PC-3 (cell line): ENCODE data around the gene SGTA. TPM values are rescaled to one million over a fixed set of nuclear protein-coding genes. Genes with fewer than 3 reads are reported as not detected.

Source experiments
- ATAC-seq: fragments of 200-7000 bp; cut with Tn5 transposase; 2 replicates; pipeline ENCODE4 v1.9.1; 2020; ENCODE audit warnings: mild to moderate bottlenecking, moderate library complexity
- BruUV-seq: library from RNA; stranded (reverse); fragments of 400-500 nt; replicated peaks from 2 replicates; lab custom pipeline; 2021; lab: Mats Ljungman, UMichigan
- CTCF ChIA-PET: fragments of 300-600 bp; sonication (Branson Sonifier 250); formaldehyde crosslinking; loops from one replicate; lab custom pipeline; 2022; ENCODE audit warnings: antibody characterized with exemption; lab: Charles Lee
- POLR2A ChIA-PET: fragments of 300-600 bp; sonication (Branson Sonifier 250); formaldehyde crosslinking; loops from one replicate; lab custom pipeline; 2022; ENCODE audit warnings: antibody characterized with exemption; ENCODE audit not compliant: unreplicated experiment; lab: Charles Lee
- DNase-seq: peaks from one replicate; pipeline ENCODE4 v3.0.0-alpha.2; 2015
- H2AFZ ChIP-seq: fragments of 300-600 bp; sonication (generic); 2 replicates; pipeline ENCODE4 v1.6.0; 2016; ENCODE audit warnings: antibody characterized with exemption, low read length
- H3F3A ChIP-seq: fragments of 300-600 bp; sonication (generic); one replicate; pipeline ENCODE4 v1.6.0; 2017; ENCODE audit warnings: antibody characterized with exemption, low read length, control low read depth, mild to moderate bottlenecking; ENCODE audit not compliant: unreplicated experiment
- H3K27ac ChIP-seq: fragments of 300-600 bp; sonication (generic); 2 replicates; pipeline ENCODE4 v1.5.1; 2016; ENCODE audit warnings: mild to moderate bottlenecking, low read length
- H3K27me3 ChIP-seq: fragments of 300-600 bp; sonication (generic); 2 replicates; pipeline ENCODE4 v1.6.1; 2016; ENCODE audit warnings: low read length, mixed read lengths
- H3K36me3 ChIP-seq: fragments of 300-600 bp; sonication (generic); 2 replicates; pipeline ENCODE4 v1.6.1; 2016; ENCODE audit warnings: low read depth, mixed run types, low read length, mixed read lengths
- H3K4me1 ChIP-seq: fragments of 300-600 bp; sonication (generic); 2 replicates; pipeline ENCODE4 v1.5.1; 2016; ENCODE audit warnings: low read length; ENCODE audit not compliant: insufficient read depth
- H3K4me2 ChIP-seq: fragments of 300-600 bp; sonication (generic); 2 replicates; pipeline ENCODE4 v1.6.0; 2016; ENCODE audit warnings: low read length
- H3K4me3 ChIP-seq: fragments of 300-600 bp; sonication (generic); 2 replicates; pipeline ENCODE4 v1.5.1; 2016; ENCODE audit warnings: mild to moderate bottlenecking, low read length, mixed read lengths
- H3K79me2 ChIP-seq: fragments of 300-600 bp; sonication (generic); 2 replicates; pipeline ENCODE4 v1.6.1; 2017; ENCODE audit warnings: low read length, mixed read lengths
- H3K9ac ChIP-seq: fragments of 300-600 bp; sonication (generic); 2 replicates; pipeline ENCODE4 v1.6.0; 2016; ENCODE audit warnings: mild to moderate bottlenecking, low read length
- H3K9me2 ChIP-seq: fragments of 300-600 bp; sonication (generic); replicated peaks from 2 replicates; pipeline ENCODE4 v1.6.1; 2016; ENCODE audit warnings: mixed run types, low read length, mixed read lengths
- H3K9me3 ChIP-seq: fragments of 300-600 bp; sonication (generic); 2 replicates; pipeline ENCODE4 v1.6.1; 2016; ENCODE audit warnings: low read length, mixed read lengths
- H4K20me1 ChIP-seq: fragments of 300-600 bp; sonication (generic); 2 replicates; pipeline ENCODE4 v1.6.1; 2016; ENCODE audit warnings: low read length, mixed read lengths
- CTCF ChIP-seq: fragments of 300-600 bp; sonication (generic); conservative IDR thresholded peaks from 2 replicates; pipeline ENCODE4 v1.5.1; 2017; ENCODE audit warnings: antibody characterized with exemption, low read depth, mild to moderate bottlenecking, low read length
- EZH2 ChIP-seq: fragments of 300-600 bp; sonication (generic); IDR thresholded peaks from one replicate; pipeline ENCODE4 v1.6.1; 2017; ENCODE audit warnings: antibody characterized with exemption, mild to moderate bottlenecking, low read length; ENCODE audit not compliant: unreplicated experiment
- EZH2phosphoT487 ChIP-seq: fragments of 300-600 bp; sonication (generic); IDR thresholded peaks from 2 replicates; pipeline ENCODE4 v1.6.1; 2018; ENCODE audit warnings: mild to moderate bottlenecking, antibody characterized with exemption, low read length, borderline replicate concordance
- intact Hi-C: fragments of 100-400 bp; cut with micrococcal nuclease; formaldehyde crosslinking; loops from 2 replicates; pipeline ENCODE4 v1.9.0; 2023
- total RNA-seq: library from RNA; depleted of rRNA; stranded (reverse); fragments of >200 nt; gene quantifications from 2 replicates; pipeline ENCODE4 v1.2.3, GENCODE V29; 2014

The SGTA gene
- total RNA-seq, 1 experiment from 2014 or later: 78.6 TPM

GRCh38 chr19:2719920-2720776, 62.9 kb downstream of the SGTA start:
- intact Hi-C loops: no loop called here
- Histone ChIP-seq H3K4me2 (no peak overlapping the region), H3K79me2 (no peaks in the 10 kb centered on the region), H3K9me3 (0 out of 2 replicates have a peak, but pooled peaks cover 6% of the 10 kb centered on the region), H3K27ac (no peak overlapping the region), H3K4me1 (peaks cover 9% of the 10 kb centered on the region), H3K4me3 (no peak overlapping the region), H3K9me2 (no peaks in the 10 kb centered on the region), H3K27me3 (no peaks in the 10 kb centered on the region), H3K36me3 (no peaks in the 10 kb centered on the region), H2AFZ (no peak overlapping the region), H3F3A (no peaks in the 10 kb centered on the region), H3K9ac (no peak overlapping the region), H4K20me1 (no peaks in the 10 kb centered on the region)
- TF ChIP-seq EZH2 (no peak), EZH2phosphoT487 (no peak), CTCF (no peak)
- POLR2A ChIA-PET: no interaction called here
- no peak for DNase-seq
- ATAC-seq: no peak
- CTCF ChIA-PET: no interaction called here
- BruUV-seq: no TSS peak

- intact Hi-C loops: no loop called here
Measured at GRCh38 chr19:2719232-2719735, 63.8 kb downstream of the SGTA start.

More at GRCh38 chr19:2719232-2719735, 63.8 kb downstream of the SGTA start:
- Histone ChIP-seq H3K27me3 (no peaks in the 10 kb centered on the region), H3K79me2 (no peaks in the 10 kb centered on the region), H3K9ac (no peak overlapping the region), H3K9me3 (0 out of 2 replicates have a peak, but pooled peaks cover 7% of the 10 kb centered on the region), H3K27ac (no peak overlapping the region), H3K4me1 (peaks cover 9% of the 10 kb centered on the region), H2AFZ (no peak overlapping the region), H3K36me3 (no peaks in the 10 kb centered on the region), H3K9me2 (no peaks in the 10 kb centered on the region), H4K20me1 (no peaks in the 10 kb centered on the region), H3K4me2 (no peak overlapping the region), H3K4me3 (no peak overlapping the region), H3F3A (no peaks in the 10 kb centered on the region)
- ChIA-PET POLR2A (no interaction called here), CTCF (interaction anchor here (0.6 kb wide), 1 partner anchor 82 kb away, joined by 6 read pairs; no protein-coding TSS in a partner anchor)
- no peak for DNase-seq
- ATAC-seq: no peak
- no TSS peak for BruUV-seq
- TF ChIP-seq EZH2 (no peak), EZH2phosphoT487 (no peak), CTCF (no peak)
